BE2C (cell line): Measurements from ENCODE around the gene CFAP54.

Source experiments
- DNase-seq: peaks from one replicate; pipeline ENCODE4 v3.0.0-alpha.2; 2020
- H3K27me3 ChIP-seq: fragments of 250-450 bp; sonication (Bioruptor Pico); 2 replicates; pipeline ENCODE4 v1.5.1; 2020; ENCODE audit warnings: mild to moderate bottlenecking
- H3K36me3 ChIP-seq: fragments of 250-450 bp; sonication (Bioruptor Pico); 2 replicates; pipeline ENCODE4 v1.5.1; 2020; ENCODE audit warnings: mild to moderate bottlenecking
- H3K4me1 ChIP-seq: fragments of 250-450 bp; sonication (Bioruptor Pico); 2 replicates; pipeline ENCODE4 v1.5.1; 2020
- H3K4me3 ChIP-seq: 2 replicates; pipeline ENCODE4 v1.5.1; 2011; ENCODE audit warnings: low read depth, low read length
- H3K9me3 ChIP-seq: fragments of 250-450 bp; sonication (Bioruptor Pico); 2 replicates; pipeline ENCODE4 v1.5.1; 2020
- CTCF ChIP-seq: IDR thresholded peaks from 2 replicates; pipeline ENCODE4 v1.5.1; 2012; ENCODE audit warnings: mild to moderate bottlenecking, low read depth, low read length

Gene CFAP54

GRCh38 chr12:96786791-96787190, 297.4 kb downstream of the CFAP54 start:
- Histone ChIP-seq H3K36me3 (no peaks in the 10 kb centered on the region), H3K27me3 (no peaks in the 10 kb centered on the region), H3K9me3 (no peaks in the 10 kb centered on the region), H3K4me3 (no peak overlapping the region), H3K4me1 (no peaks in the 10 kb centered on the region)
- no peak for DNase-seq
- TF ChIP-seq CTCF, result no peak

GRCh38 chr12:96803969-96804368, 314.6 kb downstream of the CFAP54 start:
- Histone ChIP-seq H3K36me3 (no peaks in the 10 kb centered on the region), H3K4me1 (no peaks in the 10 kb centered on the region), H3K27me3 (no peaks in the 10 kb centered on the region), H3K9me3 (no peaks in the 10 kb centered on the region; the same call in 1 of the 2 replicates), H3K4me3 (no peak overlapping the region)
- TF ChIP-seq CTCF, result no peak
- DNase-seq, result no peak

- Histone ChIP-seq H3K4me3 (no peak overlapping the region), H3K27me3 (no peaks in the 10 kb centered on the region), H3K9me3 (no peaks in the 10 kb centered on the region; the same call in 1 of the 2 replicates), H3K4me1 (no peaks in the 10 kb centered on the region), H3K36me3 (no peaks in the 10 kb centered on the region)
- no peak for DNase-seq
- no peak for TF ChIP-seq CTCF
Observed at GRCh38 chr12:96806272-96806671, 316.9 kb downstream of the CFAP54 start.

GRCh38 chr12:96807741-96808140, 318.4 kb downstream of the CFAP54 start:
- H3K4me3 ChIP-seq, result no peak overlapping the region
- no peaks in the 10 kb centered on the region; the same call in 1 of the 2 replicates for H3K9me3 ChIP-seq
- no peaks in the 10 kb centered on the region for H3K27me3 ChIP-seq
- no peaks in the 10 kb centered on the region for H3K36me3 ChIP-seq
- no peaks in the 10 kb centered on the region for H3K4me1 ChIP-seq
- no peak for DNase-seq
- no peak for TF ChIP-seq CTCF

- no peaks in the 10 kb centered on the region for H3K4me1 ChIP-seq
- no peaks in the 10 kb centered on the region for H3K36me3 ChIP-seq
- DNase-seq, result no peak
- H3K9me3 ChIP-seq, result no peaks in the 10 kb centered on the region; the same call in 1 of the 2 replicates
- no peak overlapping the region for H3K4me3 ChIP-seq
- H3K27me3 ChIP-seq, result no peaks in the 10 kb centered on the region
- TF ChIP-seq CTCF, result no peak
Observed at GRCh38 chr12:96808587-96808986, 319.2 kb downstream of the CFAP54 start.

- Histone ChIP-seq H3K36me3 (no peaks in the 10 kb centered on the region), H3K4me3 (no peak overlapping the region), H3K9me3 (no peaks in the 10 kb centered on the region; the same call in 1 of the 2 replicates), H3K27me3 (no peaks in the 10 kb centered on the region), H3K4me1 (no peaks in the 10 kb centered on the region)
- no peak for DNase-seq
- no peak for TF ChIP-seq CTCF
Observed at GRCh38 chr12:96809522-96809921, 320.1 kb downstream of the CFAP54 start.
